DMS114 treated with DMSO at 0.1 percent for 48 hours (cell line): ENCODE results near the gene ALDH18A1.
"Not testable (repeated sequence)": the region's sequence is repeated elsewhere in the genome, so short reads cannot be mapped to it uniquely, and the experiment has no call there.

Experiments used
- DNase-seq: peaks from one replicate; lab custom pipeline; 2025; ENCODE audit not compliant: unreplicated experiment; lab: John Stamatoyannopoulos, UW

The ALDH18A1 gene

GRCh38 chr10:95656291-95657164, at the start of gene ALDH18A1:
ALDH18A1 (minus strand) TSS chr10:95656711; CDS start chr10:95653377, 3,334 bp downstream.
- DNase-seq: peak; percentile 90

- DNase-seq: no peak
Observed at GRCh38 chr10:95698415-95698814, 41.9 kb upstream of the ALDH18A1 start.

GRCh38 chr10:95697429-95697828, 40.9 kb upstream of the ALDH18A1 start:
- DNase-seq: no peak

- DNase-seq: no peak
Observed at GRCh38 chr10:95694665-95695064, 38.2 kb upstream of the ALDH18A1 start.

- DNase-seq: peak; percentile 99
Observed at GRCh38 chr10:95693668-95694534, 37.4 kb upstream of the ALDH18A1 start, which contains the start of gene TCTN3. TCTN3 (minus strand) TSS chr10:95693927; CDS start chr10:95693899, 28 bp downstream.

- DNase-seq: no peak
Observed at GRCh38 chr10:95693071-95693667, 36.7 kb upstream of the ALDH18A1 start.

GRCh38 chr10:95691281-95691680, 34.8 kb upstream of the ALDH18A1 start:
- no peak for DNase-seq

GRCh38 chr10:95688648-95689047, 32.1 kb upstream of the ALDH18A1 start:
- DNase-seq: no peak

GRCh38 chr10:95683966-95684365, 27.5 kb upstream of the ALDH18A1 start:
- no peak for DNase-seq

- no peak for DNase-seq
Observed at GRCh38 chr10:95675403-95676116, 19.0 kb upstream of the ALDH18A1 start.

GRCh38 chr10:95674643-95675042, 18.1 kb upstream of the ALDH18A1 start:
- DNase-seq: no peak

GRCh38 chr10:95672641-95673040, 16.1 kb upstream of the ALDH18A1 start:
- not testable (repeated sequence) for DNase-seq

GRCh38 chr10:95664543-95664942, 8.0 kb upstream of the ALDH18A1 start:
- no peak for DNase-seq

GRCh38 chr10:95663496-95663895, 7.0 kb upstream of the ALDH18A1 start:
- DNase-seq: no peak

GRCh38 chr10:95661818-95662217, 5.3 kb upstream of the ALDH18A1 start:
- DNase-seq: no peak

GRCh38 chr10:95660283-95660682, 3.8 kb upstream of the ALDH18A1 start:
- no peak for DNase-seq

GRCh38 chr10:95657250-95657649, 739 bp upstream of the ALDH18A1 start:
- no peak for DNase-seq

GRCh38 chr10:95655571-95656290, 780 bp downstream of the ALDH18A1 start:
- DNase-seq: no peak

- DNase-seq: no peak
Observed at GRCh38 chr10:95653895-95654294, 2.6 kb downstream of the ALDH18A1 start.
